ENCODE measurements around the gene POLR2F. TPM values are rescaled to one million over a fixed set of nuclear protein-coding genes. Genes with fewer than 3 reads are reported as not detected.

The POLR2F gene
- total RNA-seq, 1 experiment from 2014 or later = 116 TPM

DNA sequence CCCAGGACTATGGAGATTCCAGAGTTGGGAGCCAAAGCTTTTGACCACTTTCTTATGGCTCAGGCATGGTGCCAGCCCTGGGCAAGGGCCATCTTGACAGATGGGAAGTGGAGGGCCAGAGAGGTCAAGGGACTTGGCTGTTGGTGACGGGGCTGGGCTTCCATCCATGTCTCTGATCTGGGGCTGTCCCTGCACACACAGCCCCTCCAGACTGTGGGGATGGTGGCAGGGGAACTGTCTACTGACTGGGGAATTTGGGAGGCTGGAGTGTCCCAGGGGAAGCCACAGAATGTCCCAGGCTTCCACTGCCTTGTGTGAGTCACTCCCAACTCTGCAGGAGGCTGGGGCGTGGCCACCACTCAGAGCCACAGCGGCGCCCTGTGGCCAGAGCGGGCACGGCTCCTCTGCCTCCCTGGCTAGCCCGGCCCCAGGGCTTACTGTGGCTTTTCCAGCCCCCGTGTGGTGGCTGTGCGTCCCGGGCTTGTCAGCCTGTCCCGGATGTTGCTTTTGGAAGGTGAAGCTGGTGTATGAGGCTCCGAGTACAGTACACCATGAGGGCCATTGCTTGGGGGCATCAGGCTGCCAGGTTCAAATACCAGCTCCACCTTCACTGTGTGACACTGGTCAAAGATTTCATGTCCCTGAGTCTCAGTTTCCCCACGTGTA, 19.7 kb upstream of the POLR2F start:
- DNase-seq = peak; percentile 82 to 90
- H3K27me3 Mint-ChIP-seq (ENCODE audit: insufficient read depth, unreplicated experiment) = no peaks in the 10 kb centered on the region
- CTCF ChIA-PET = interaction anchor here (0.5 to 1.1 kb wide), 9 partner anchors 13 to 544 kb away, joined by 3 to 7 read pairs (median 3); partner anchors contain the start of gene MICALL1
- POLR2A ChIA-PET = no interaction called here
- BruUV-seq (replicated peaks) = no TSS peak
- TF ChIP-seq, protein P1, sequence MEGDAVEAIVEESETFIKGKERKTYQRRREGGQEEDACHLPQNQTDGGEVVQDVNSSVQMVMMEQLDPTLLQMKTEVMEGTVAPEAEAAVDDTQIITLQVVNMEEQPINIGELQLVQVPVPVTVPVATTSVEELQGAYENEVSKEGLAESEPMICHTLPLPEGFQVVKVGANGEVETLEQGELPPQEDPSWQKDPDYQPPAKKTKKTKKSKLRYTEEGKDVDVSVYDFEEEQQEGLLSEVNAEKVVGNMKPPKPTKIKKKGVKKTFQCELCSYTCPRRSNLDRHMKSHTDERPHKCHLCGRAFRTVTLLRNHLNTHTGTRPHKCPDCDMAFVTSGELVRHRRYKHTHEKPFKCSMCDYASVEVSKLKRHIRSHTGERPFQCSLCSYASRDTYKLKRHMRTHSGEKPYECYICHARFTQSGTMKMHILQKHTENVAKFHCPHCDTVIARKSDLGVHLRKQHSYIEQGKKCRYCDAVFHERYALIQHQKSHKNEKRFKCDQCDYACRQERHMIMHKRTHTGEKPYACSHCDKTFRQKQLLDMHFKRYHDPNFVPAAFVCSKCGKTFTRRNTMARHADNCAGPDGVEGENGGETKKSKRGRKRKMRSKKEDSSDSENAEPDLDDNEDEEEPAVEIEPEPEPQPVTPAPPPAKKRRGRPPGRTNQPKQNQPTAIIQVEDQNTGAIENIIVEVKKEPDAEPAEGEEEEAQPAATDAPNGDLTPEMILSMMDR (IDR thresholded peaks at IDR 0.05; ENCODE audit: insufficient read depth in 1 of 2, low read depth in 1 of 2, low read length in 1 of 2, severe bottlenecking in 1 of 2, unreplicated experiment in 1 of 2) = peak; percentile 81 to 97
- H3K27me3 ChIP-seq (replicated peaks; ENCODE audit: control insufficient read depth, insufficient read depth, low read length) = no peaks in the 10 kb centered on the region
- H3K4me1 Mint-ChIP-seq (ENCODE audit: low read depth, unreplicated experiment) = peaks cover 8% of the 10 kb centered on the region
- no peaks in the 10 kb centered on the region for H3K9me3 ChIP-seq
- intact Hi-C loops (cut with micrococcal nuclease; ENCODE audit: unreplicated experiment) = loop anchor here (1.0 to 5.0 kb wide), 3 partner anchors 28 to 46 kb away; partner anchors contain the start of gene MICALL1
- no peaks in the 10 kb centered on the region for H3K4me1 ChIP-seq
- H3K36me3 ChIP-seq (ENCODE audit: control insufficient read depth, insufficient read depth, low read length) = no peaks in the 10 kb centered on the region
- H3K36me3 Mint-ChIP-seq (ENCODE audit: insufficient read depth, unreplicated experiment) = peaks cover 53% of the 10 kb centered on the region
- no peak overlapping the region for H3K4me3 Mint-ChIP-seq (ENCODE audit: unreplicated experiment)
- peak overlapping the region; percentile 78 for H3K27ac Mint-ChIP-seq (ENCODE audit: unreplicated experiment)
- no peak overlapping the region for H3K4me3 ChIP-seq (ENCODE audit: low read depth, low read length)
- no peaks in the 10 kb centered on the region for H3K9me3 Mint-ChIP-seq (ENCODE audit: unreplicated experiment)

DNA sequence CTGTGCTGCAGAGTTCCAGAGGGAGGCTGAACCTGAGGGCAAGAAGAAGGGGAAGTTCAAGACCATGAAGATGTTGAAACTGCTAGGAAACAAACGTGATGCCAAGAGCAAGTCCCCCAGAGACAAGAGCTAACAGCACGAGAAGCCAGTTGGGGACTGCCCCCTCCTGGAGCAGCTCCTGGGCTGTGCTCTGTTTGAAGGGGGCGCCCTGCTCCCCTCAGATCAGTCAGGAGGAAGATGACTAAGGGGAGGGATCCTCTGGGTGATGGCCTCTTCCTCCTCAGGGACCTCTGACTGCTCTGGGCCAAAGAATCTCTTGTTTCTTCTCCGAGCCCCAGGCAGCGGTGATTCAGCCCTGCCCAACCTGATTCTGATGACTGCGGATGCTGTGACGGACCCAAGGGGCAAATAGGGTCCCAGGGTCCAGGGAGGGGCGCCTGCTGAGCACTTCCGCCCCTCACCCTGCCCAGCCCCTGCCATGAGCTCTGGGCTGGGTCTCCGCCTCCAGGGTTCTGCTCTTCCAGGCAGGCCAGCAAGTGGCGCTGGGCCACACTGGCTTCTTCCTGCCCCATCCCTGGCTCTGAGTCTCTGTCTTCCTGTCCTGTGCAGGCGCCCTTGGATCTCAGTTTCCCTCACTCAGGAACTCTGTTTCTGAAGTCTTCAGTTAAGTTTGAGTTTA, 12.7 kb upstream of the POLR2F start:
- DNase-seq = no peak
- Mint-ChIP-seq H3K9me3 (ENCODE audit: unreplicated experiment) (no peaks in the 10 kb centered on the region), H3K4me1 (ENCODE audit: low read depth, unreplicated experiment) (no peaks in the 10 kb centered on the region), H3K36me3 (ENCODE audit: insufficient read depth, unreplicated experiment) (peaks cover 67% of the 10 kb centered on the region), H3K4me3 (ENCODE audit: unreplicated experiment) (no peak overlapping the region), H3K27ac (ENCODE audit: unreplicated experiment) (no peak overlapping the region), H3K27me3 (ENCODE audit: insufficient read depth, unreplicated experiment) (no peaks in the 10 kb centered on the region)
- TF ChIP-seq, protein P1 (IDR thresholded peaks at IDR 0.05; ENCODE audit: insufficient read depth in 1 of 2, low read depth in 1 of 2, low read length in 1 of 2, severe bottlenecking in 1 of 2, unreplicated experiment in 1 of 2) = no peak
- intact Hi-C loops (cut with micrococcal nuclease; ENCODE audit: unreplicated experiment) = no loop called here
- H3K27me3 ChIP-seq (replicated peaks; ENCODE audit: control insufficient read depth, insufficient read depth, low read length) = no peaks in the 10 kb centered on the region
- ChIA-PET POLR2A (no interaction called here), CTCF (no interaction called here)
- BruUV-seq (replicated peaks) = no TSS peak
- no peaks in the 10 kb centered on the region for H3K4me1 ChIP-seq
- no peaks in the 10 kb centered on the region for H3K9me3 ChIP-seq
- no peak overlapping the region for H3K4me3 ChIP-seq (ENCODE audit: low read depth, low read length)
- no peaks in the 10 kb centered on the region for H3K36me3 ChIP-seq (ENCODE audit: control insufficient read depth, insufficient read depth, low read length)

DNA sequence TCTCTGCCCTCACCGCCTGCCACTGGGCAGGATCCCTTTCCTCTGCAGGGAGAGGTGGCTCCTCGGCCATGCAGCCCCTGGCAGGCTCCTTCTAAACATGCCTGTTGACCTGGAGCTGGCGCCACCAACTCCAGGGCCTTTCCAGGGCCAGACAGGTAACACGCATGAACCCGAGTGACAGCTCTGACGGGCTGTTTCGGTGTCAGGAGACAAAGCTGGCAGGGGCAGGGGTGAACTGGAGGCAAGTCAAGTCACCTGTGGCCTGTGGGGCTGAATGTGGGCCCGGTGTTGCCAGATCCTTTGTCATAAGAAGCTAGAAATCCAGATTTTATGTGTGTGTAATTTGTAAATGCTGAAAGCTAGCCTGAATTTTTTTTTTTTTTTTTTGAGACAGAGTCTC, 11.4 kb upstream of the POLR2F start:
- TF ChIP-seq, protein P1 (IDR thresholded peaks at IDR 0.05; ENCODE audit: insufficient read depth in 1 of 2, low read depth in 1 of 2, low read length in 1 of 2, severe bottlenecking in 1 of 2, unreplicated experiment in 1 of 2) = no peak
- Histone ChIP-seq H3K36me3 (ENCODE audit: control insufficient read depth, insufficient read depth, low read length) (no peaks in the 10 kb centered on the region), H3K9me3 (no peaks in the 10 kb centered on the region), H3K4me1 (no peaks in the 10 kb centered on the region), H3K27me3 (replicated peaks; ENCODE audit: control insufficient read depth, insufficient read depth, low read length) (no peaks in the 10 kb centered on the region), H3K4me3 (ENCODE audit: low read depth, low read length) (no peak overlapping the region)
- Mint-ChIP-seq H3K4me1 (ENCODE audit: low read depth, unreplicated experiment) (no peaks in the 10 kb centered on the region), H3K36me3 (ENCODE audit: insufficient read depth, unreplicated experiment) (peaks cover 55% of the 10 kb centered on the region), H3K27ac (ENCODE audit: unreplicated experiment) (no peak overlapping the region), H3K4me3 (ENCODE audit: unreplicated experiment) (no peak overlapping the region), H3K27me3 (ENCODE audit: insufficient read depth, unreplicated experiment) (no peaks in the 10 kb centered on the region), H3K9me3 (ENCODE audit: unreplicated experiment) (no peaks in the 10 kb centered on the region)
- intact Hi-C loops (cut with micrococcal nuclease; ENCODE audit: unreplicated experiment) = no loop called here
- no peak for DNase-seq
- BruUV-seq (replicated peaks) = no TSS peak
- ChIA-PET POLR2A (no interaction called here), CTCF (no interaction called here)

Measured in Caco-2 (cell line).